Measurements from ENCODE around the gene MINPP1. TPM values are rescaled to one million over a fixed set of nuclear protein-coding genes. Genes with fewer than 3 reads are reported as not detected.
"Not testable (repeated sequence)": the region's sequence is repeated elsewhere in the genome, so short reads cannot be mapped to it uniquely, and the experiment has no call there.

MINPP1 gene
- polyA plus RNA-seq, 3 donors from 2014 or later = 8.2 to 16.1 (median 12.2) TPM

DNA sequence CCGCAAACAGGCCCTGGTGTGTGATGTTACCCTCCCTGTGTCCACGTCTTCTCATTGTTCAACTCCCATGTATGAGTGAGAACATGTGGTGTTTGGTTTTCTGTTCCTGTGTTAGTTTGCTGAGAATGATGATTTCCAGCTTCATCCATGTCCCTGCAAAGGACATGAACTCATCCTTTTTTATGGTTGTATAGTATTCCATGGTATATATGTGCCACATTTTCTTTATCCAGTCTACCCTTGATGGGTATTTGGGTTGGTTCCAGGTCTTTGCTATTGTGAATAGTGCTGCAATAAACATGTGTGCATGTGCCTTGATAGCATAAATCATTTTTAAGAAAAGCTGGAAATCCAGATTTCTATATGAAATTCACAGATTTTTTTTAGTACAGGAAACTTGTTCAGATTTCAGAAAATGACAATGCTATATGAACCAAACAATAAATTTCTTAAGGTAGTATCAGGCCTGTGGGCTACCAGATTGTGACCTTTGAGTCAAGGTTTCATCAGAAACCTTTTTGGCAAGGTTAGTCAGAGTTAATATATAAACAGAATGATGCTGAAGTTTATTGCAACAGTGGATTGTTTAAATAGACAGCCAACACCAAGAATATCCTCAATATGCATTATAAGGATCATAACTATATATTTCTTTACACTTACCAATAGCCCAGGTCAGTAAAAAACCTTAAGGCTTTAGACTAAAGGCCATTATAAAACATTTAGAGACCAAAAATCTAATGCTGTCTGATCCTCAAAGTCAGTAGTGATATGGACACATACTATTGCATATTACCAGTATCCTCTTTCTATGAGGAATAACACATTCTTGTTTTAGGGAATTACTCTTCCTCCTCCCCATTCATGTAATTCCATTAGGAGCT, 86.3 kb downstream of the MINPP1 start:
- Mint-ChIP-seq H3K4me1 (no peaks in the 10 kb centered on the region), H3K4me3 (no peak overlapping the region), H3K9me3 (no peaks in the 10 kb centered on the region), H3K36me3 (no peaks in the 10 kb centered on the region), H3K27ac (no peak overlapping the region), H3K27me3 (ENCODE audit: low read depth in 3 of 3) (peaks cover 0 to 4% (median 1%) of the 10 kb centered on the region in 3 donors)
- DNase-seq = no peak

DNA sequence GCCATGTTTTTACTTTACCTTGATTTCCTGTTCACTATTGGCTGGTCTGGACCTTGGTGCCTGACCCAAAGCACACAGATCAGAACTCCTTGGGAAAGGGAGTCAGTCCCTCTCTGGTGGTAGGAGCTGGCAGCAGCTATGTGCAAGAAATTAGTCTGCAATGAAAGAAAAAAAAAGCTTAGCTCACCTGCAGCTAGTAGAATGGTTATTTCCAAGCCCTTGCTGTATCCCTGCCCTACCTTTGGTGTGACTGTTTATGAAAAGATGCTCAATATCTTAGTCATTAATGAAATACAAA, 86.8 kb downstream of the MINPP1 start:
- no peak overlapping the region for H3K27ac Mint-ChIP-seq
- peaks cover 0 to 4% (median 1%) of the 10 kb centered on the region in 3 donors for H3K27me3 Mint-ChIP-seq (ENCODE audit: low read depth in 3 of 3)
- no peaks in the 10 kb centered on the region for H3K36me3 Mint-ChIP-seq
- H3K9me3 Mint-ChIP-seq = no peaks in the 10 kb centered on the region
- H3K4me1 Mint-ChIP-seq = no peaks in the 10 kb centered on the region
- H3K4me3 Mint-ChIP-seq = no peak overlapping the region
- no peak for DNase-seq

DNA sequence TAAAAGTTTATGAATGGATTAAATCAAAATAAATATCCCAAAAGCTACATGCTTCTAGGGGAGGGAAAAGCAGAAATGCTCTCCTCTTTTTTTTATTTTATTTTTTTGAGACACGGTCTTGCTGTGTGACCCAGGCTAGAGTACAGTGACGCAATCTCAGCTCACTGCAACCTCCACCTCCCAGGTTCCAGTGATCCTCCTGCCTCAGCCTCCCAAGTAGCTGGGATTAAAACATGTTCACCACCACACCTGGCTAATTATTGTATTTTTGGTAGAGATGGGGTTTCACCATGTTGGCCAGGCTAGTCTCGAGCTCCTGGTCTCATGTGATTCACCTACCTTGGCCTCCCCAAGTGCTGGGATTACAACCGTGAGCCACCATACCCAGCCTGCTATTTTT, 88.2 kb downstream of the MINPP1 start:
- H3K9me3 Mint-ChIP-seq; DNase-seq; H3K4me3 Mint-ChIP-seq; H3K4me1 Mint-ChIP-seq; H3K36me3 Mint-ChIP-seq; H3K27me3 Mint-ChIP-seq (ENCODE audit: low read depth in 3 of 3); H3K27ac Mint-ChIP-seq: not testable (repeated sequence)

DNA sequence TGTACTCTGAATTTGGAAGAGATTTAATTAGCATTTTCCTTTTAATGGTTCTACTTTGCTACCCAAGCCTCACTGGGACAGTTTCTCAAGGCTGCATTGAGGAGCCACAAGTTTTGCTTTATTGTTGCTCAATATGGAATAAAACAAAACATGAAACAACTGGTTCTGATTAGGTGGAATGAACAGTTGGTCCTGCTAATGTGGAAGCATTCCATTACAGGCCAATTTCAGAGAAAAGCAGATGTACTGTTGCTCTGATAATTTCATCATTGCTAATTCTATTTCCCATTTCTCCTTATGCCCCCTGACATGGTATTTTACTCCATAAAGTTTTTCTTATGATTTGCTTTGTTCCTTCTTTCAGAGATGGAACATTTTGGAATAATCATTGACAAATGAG, 89.0 kb downstream of the MINPP1 start:
- no peaks in the 10 kb centered on the region for H3K9me3 Mint-ChIP-seq
- peaks cover 1 to 6% (median 4%) of the 10 kb centered on the region in 3 donors for H3K27me3 Mint-ChIP-seq (ENCODE audit: low read depth in 3 of 3)

DNA sequence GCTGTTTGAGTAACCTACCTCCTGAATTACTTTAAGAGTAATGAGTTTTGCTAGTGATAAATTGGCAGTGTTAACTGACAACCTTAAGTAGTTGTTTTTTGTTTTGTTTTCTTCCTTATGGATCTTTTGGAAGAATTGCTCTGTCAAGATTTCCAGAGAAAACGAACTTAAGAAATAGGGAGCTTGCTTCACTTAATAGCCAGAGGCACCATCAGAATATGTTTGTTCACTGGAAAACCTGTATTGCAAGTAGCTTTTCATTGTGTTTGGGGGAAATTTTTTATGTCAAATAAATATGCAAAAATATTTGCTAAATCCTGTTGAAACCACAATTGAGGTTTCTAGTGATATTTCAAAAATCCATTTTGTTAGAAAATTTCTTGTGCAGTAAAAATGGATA, 89.5 kb downstream of the MINPP1 start:
- Mint-ChIP-seq H3K4me3 (no peak overlapping the region), H3K4me1 (no peaks in the 10 kb centered on the region), H3K9me3 (no peaks in the 10 kb centered on the region), H3K27ac (no peak overlapping the region), H3K36me3 (no peaks in the 10 kb centered on the region), H3K27me3 (ENCODE audit: low read depth in 3 of 3) (peaks cover 1 to 6% (median 4%) of the 10 kb centered on the region in 3 donors)
- DNase-seq = no peak

More for the DNA sequence above, 89.0 kb downstream of the MINPP1 start:
- H3K27ac Mint-ChIP-seq = no peak overlapping the region
- no peaks in the 10 kb centered on the region for H3K4me1 Mint-ChIP-seq
- no peak overlapping the region for H3K4me3 Mint-ChIP-seq
- DNase-seq = no peak
- no peaks in the 10 kb centered on the region for H3K36me3 Mint-ChIP-seq

DNA sequence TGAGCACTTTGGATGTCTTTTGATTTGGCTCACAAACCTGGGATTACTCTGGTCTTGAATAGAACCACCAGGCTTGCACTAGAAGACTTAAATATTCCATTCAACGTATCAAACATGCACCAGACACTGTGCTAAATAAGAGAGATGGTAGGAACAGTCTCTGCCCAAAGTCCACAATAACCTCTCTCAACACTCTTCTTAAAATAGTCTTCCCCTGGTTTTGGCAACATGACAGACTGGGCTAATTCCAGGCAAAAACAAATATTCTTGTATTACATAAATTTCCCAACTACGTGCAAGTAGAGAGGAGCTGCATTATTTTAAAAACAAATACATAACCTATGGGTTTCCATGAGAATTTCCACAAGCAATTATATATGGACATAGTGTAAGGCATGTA, 90.2 kb downstream of the MINPP1 start:
- DNase-seq = no peak
- no peaks in the 10 kb centered on the region for H3K36me3 Mint-ChIP-seq
- no peak overlapping the region for H3K27ac Mint-ChIP-seq
- no peaks in the 10 kb centered on the region for H3K9me3 Mint-ChIP-seq
- no peak overlapping the region for H3K4me3 Mint-ChIP-seq
- H3K4me1 Mint-ChIP-seq = no peaks in the 10 kb centered on the region
- H3K27me3 Mint-ChIP-seq (ENCODE audit: low read depth in 3 of 3) = peaks cover 1 to 6% (median 4%) of the 10 kb centered on the region in 3 donors

DNA sequence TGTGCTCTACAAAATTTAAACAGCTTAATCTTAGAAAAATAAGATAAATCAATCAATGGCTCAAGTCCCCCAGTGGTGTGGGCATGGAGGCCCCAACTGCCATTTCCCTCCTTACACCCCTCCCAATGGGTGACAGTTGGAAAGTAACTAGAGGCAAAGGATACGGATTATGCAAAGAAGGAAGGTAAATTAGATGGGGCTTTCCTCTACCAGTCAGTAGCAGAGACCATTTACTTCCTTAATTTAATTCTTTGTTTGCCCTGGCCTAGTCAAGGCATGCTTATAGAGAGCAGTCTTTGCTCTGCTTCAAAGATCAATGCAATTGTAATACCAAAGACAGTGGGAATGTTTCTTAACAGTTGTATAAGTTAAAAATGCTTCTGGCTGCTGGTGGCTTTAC, 91.7 kb downstream of the MINPP1 start:
- Mint-ChIP-seq H3K27ac (no peak overlapping the region), H3K36me3 (no peaks in the 10 kb centered on the region), H3K9me3 (no peaks in the 10 kb centered on the region), H3K4me3 (no peak overlapping the region), H3K4me1 (peaks cover 0 to 1% of the 10 kb centered on the region in 2 donors), H3K27me3 (ENCODE audit: low read depth in 3 of 3) (peaks cover 1 to 6% (median 4%) of the 10 kb centered on the region in 3 donors)
- DNase-seq = no peak

DNA sequence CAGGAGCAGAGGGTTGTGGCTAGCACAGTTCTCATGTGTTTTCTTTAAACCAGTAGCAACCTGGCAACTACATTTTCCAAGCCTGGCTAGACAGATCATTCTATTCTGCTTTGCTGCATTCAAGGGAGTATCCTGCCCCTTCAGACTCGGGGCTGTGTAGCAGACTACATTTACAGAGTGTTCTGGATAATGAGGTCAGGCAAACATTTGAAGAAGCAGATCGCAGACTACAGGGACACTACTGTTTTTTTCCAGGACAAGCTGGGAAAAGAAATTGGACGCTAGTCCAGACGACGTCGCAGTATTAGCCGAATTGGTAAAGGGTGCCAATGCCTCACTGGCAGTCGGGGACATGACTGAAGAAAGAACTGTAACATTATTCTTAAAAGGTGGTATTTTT, 94.0 kb downstream of the MINPP1 start:
- H3K27ac Mint-ChIP-seq = no peak overlapping the region
- H3K9me3 Mint-ChIP-seq = peaks cover 0 to 2% (median 0%) of the 10 kb centered on the region in 6 donors
- H3K36me3 Mint-ChIP-seq = no peaks in the 10 kb centered on the region
- no peak for DNase-seq
- H3K4me3 Mint-ChIP-seq = no peak overlapping the region
- H3K4me1 Mint-ChIP-seq = peaks cover 0 to 8% of the 10 kb centered on the region in 2 donors
- peaks cover 0 to 4% (median 4%) of the 10 kb centered on the region in 3 donors for H3K27me3 Mint-ChIP-seq (ENCODE audit: low read depth in 3 of 3)

DNA sequence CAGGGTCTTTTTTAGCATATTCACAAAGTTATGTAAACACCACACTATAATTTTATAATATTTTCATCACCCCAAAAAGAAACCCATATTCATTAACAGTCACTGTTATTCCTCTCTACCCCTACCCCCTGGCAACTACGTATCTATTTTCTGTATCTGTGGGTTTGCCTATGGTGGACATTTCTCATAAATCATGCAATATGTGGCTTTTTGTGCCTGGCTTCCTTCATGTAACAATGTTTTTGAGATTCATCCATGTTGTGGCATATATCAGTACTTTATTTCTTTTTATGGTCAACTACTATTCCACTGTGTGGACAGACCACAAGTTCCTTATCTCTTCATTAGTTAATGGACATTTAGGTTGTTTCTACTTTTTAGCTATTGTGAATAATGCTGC, 95.9 kb downstream of the MINPP1 start:
- Mint-ChIP-seq H3K36me3 (no peaks in the 10 kb centered on the region), H3K27me3 (ENCODE audit: low read depth in 3 of 3) (peaks cover 0 to 4% (median 4%) of the 10 kb centered on the region in 3 donors), H3K27ac (no peak overlapping the region), H3K4me1 (peaks cover 0 to 8% of the 10 kb centered on the region in 2 donors), H3K4me3 (no peak overlapping the region), H3K9me3 (peaks cover 0 to 2% (median 0%) of the 10 kb centered on the region in 6 donors)
- no peak for DNase-seq

Other genes starting within 250 kb of the MINPP1 start
- gene NUTM2D, start 147.1 kb upstream of the MINPP1 start, polyA plus RNA-seq = under 1 TPM in 1 of 3 donors, not detected in 2; 0.06 TPM
- under 1 TPM in 2 of 3 donors, not detected in 1; 0.11 to 0.14 TPM for gene PAPSS2, start 155.0 kb downstream of the MINPP1 start, polyA plus RNA-seq

Measured in immature natural killer cell (primary cell).